ENCODE data around the gene SLC34A3. TPM values are rescaled to one million over a fixed set of nuclear protein-coding genes. Genes with fewer than 3 reads are reported as not detected.

The SLC34A3 gene
- total RNA-seq, 4 donors from 2014 or later = not detected

DNA sequence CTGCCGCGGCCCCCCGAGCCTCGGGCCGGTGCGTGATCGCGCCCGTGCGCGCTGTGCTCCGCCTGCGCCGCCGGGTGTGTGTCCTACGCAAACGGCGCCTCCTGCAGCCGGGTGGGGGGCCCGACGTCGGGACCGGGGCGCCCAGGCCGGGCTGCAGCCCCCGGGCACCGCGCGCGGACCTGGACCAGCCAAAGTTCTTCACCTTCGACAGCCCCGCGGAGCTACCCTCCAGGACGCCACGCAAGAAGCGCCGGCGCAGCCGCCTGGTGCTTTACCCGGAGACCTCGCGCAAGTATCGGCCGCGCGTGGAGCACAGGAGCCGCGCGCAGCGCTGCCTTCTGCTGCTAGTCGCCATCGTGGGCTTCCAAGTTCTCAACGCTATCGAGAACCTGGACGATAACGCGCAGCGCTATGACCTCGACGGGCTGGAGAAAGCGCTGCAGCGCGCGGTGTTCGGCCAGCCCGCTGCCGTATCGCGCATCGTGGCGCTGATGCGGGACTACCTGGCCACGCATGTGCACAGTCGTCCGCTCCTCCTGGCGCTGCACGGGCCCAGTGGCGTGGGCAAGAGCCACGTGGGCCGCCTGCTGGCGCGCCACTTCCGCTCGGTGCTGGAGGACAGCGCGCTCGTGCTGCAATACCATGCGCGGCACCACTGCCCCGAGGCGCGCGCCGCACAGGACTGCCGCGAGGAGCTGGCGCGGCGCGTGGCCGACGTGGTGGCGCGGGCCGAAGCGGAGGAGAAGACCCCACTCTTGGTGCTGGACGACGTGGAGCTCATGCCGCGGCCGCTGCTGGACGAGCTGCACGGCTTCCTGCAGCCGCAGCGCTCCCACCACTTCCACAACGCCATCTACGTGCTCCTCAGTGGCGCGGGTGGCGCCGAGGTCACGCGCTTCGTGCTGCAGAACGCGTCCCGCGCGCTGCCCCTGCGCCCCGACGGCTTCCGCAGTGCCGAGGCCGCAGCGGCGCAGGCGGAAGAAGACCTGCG, 48.3 kb downstream of the SLC34A3 start:
- no peak for TF ChIP-seq EP300 (IDR thresholded peaks at IDR 0.05)
- TF ChIP-seq CTCF (IDR thresholded peaks at IDR 0.05) = no peak
- TF ChIP-seq POLR2A (IDR thresholded peaks at IDR 0.05) = no peak
- no peak for TF ChIP-seq POLR2AphosphoS5 (IDR thresholded peaks at IDR 0.05)
- no peaks in the 10 kb centered on the region for H3K9me3 ChIP-seq
- 89% methylated on average over 23 of the region's 139 CpGs; no CpG with 5 or more reads in 1 of the 2 donors for WGBS, 2 donors (ENCODE audit: low coverage in 1 of 2)
- H3K4me1 ChIP-seq = peaks cover 0 to 42% (median 13%) of the 10 kb centered on the region in 3 donors
- peaks cover 0 to 20% of the 10 kb centered on the region in 2 donors for H3K36me3 ChIP-seq
- no peak for ATAC-seq
- H3K27ac ChIP-seq = peak overlapping the region in 3 of 4 donors; percentile 78 to 85 (median 85)
- peak overlapping the region in 1 of 2 donors; percentile 53 for H3K4me3 ChIP-seq
- peaks cover 86% of the 10 kb centered on the region for H3K27me3 ChIP-seq

- no peak for ATAC-seq
- Histone ChIP-seq H3K27ac (no peak overlapping the region), H3K36me3 (peaks cover 0 to 16% of the 10 kb centered on the region in 2 donors), H3K9me3 (no peaks in the 10 kb centered on the region), H3K4me3 (no peak overlapping the region), H3K4me1 (peaks cover 0 to 42% (median 13%) of the 10 kb centered on the region in 3 donors), H3K27me3 (peaks cover 89% of the 10 kb centered on the region)
- no CpG with 5 or more reads among the region's 41 CpGs for WGBS, 2 donors (ENCODE audit: low coverage in 1 of 2)
- no peak for TF ChIP-seq CTCF (IDR thresholded peaks at IDR 0.05)
Measured at GRCh38 chr9:137279741-137280473, 49.2 kb downstream of the SLC34A3 start.

DNA sequence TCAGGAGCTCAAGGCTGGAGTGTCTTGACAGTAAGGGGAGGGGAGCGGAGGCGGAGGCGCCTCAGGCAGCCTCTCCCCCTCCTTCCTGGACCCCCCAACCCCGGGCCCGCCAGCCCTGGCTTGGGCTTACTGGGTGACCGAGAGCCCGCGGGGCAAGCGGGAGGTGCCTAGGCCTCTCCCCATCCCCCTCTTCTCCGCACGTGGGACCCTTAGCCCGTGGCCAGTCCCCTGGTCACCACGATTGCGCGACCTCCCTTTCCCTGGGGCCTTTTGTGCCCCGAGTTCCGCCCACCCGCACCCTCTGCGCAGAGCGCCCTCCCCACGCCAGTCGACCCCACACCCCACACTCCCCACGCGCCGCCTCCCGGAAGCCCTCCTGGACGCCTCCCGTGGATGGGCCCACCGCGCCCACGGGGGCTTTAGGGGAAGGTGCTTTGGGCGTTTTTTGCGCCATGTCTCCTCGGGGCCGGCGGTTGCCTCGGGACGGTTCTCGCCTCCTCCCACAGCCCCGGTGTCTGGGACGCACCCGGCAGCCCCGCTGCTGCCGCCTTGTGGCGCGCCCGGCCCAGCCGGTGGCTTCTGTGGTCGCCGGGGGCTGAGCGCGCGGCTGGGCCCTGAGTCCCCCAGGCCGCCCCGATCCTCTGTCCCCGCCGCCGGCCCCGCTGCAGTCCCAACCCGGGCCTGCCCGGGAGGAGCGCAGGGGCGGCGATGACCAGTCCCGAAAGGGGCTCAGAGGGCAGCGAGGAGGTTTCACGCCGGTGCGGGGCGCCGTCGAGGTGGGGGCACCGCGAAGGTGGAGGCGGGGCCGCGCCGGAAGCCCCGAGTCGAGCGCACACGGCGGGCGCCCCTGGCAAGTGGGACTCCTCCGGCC, 50.0 kb downstream of the SLC34A3 start:
- no peak overlapping the region for H3K27ac ChIP-seq
- 80% methylated on average over 1 of the region's 85 CpGs; no CpG with 5 or more reads in 1 of the 2 donors for WGBS, 2 donors (ENCODE audit: low coverage in 1 of 2)
- no peaks in the 10 kb centered on the region for H3K9me3 ChIP-seq
- H3K4me1 ChIP-seq = peaks cover 0 to 42% (median 13%) of the 10 kb centered on the region in 3 donors
- no peak for ATAC-seq
- H3K36me3 ChIP-seq = peaks cover 0 to 16% of the 10 kb centered on the region in 2 donors
- peaks cover 91% of the 10 kb centered on the region for H3K27me3 ChIP-seq
- TF ChIP-seq POLR2AphosphoS5 (IDR thresholded peaks at IDR 0.05) (no peak), CTCF (IDR thresholded peaks at IDR 0.05) (peak in 2 of 4 experiments; percentile 33 to 42), POLR2A (IDR thresholded peaks at IDR 0.05) (no peak)
- H3K4me3 ChIP-seq = no peak overlapping the region

- H3K27ac ChIP-seq = no peak overlapping the region
- peaks cover 0 to 35% (median 8%) of the 10 kb centered on the region in 3 donors for H3K4me1 ChIP-seq
- 100% methylated on average over 1 of the region's 39 CpGs; no CpG with 5 or more reads in 1 of the 2 donors for WGBS, 2 donors (ENCODE audit: low coverage in 1 of 2)
- H3K27me3 ChIP-seq = peaks cover 85% of the 10 kb centered on the region
- H3K4me3 ChIP-seq = no peak overlapping the region
- H3K36me3 ChIP-seq = peaks cover 0 to 16% of the 10 kb centered on the region in 2 donors
- ATAC-seq = no peak
- no peaks in the 10 kb centered on the region for H3K9me3 ChIP-seq
- TF ChIP-seq POLR2AphosphoS5 (IDR thresholded peaks at IDR 0.05) = no peak
- TF ChIP-seq CTCF (IDR thresholded peaks at IDR 0.05) = no peak
- TF ChIP-seq EP300 (IDR thresholded peaks at IDR 0.05) = no peak
- no peak for TF ChIP-seq POLR2A (IDR thresholded peaks at IDR 0.05)
Measured at GRCh38 chr9:137281345-137282116, 50.8 kb downstream of the SLC34A3 start.
